Stimulated activated naive CD8-positive, alpha-beta T cell treated with anti-CD3 and anti-CD28 coated beads, Interleukin-15, amount 100 ng/mL, for 72 hours (primary cell): ENCODE measurements around the gene BARX1.
"Not testable (repeated sequence)": the region's sequence is repeated elsewhere in the genome, so short reads cannot be mapped to it uniquely, and the experiment has no call there.

ENCODE experiments used
- ATAC-seq: fragments of 150-1000 bp; cut with Tn5 transposase; 2 replicates; pipeline ENCODE4 v1.10.0; 2021; ENCODE audit warnings: mild to moderate bottlenecking, moderate library complexity
- DNase-seq, 2 donors: peaks; one replicate each; pipeline ENCODE4 v3.0.0; 2021 to 2022
- H3K27ac Mint-ChIP-seq, 2 donors: one replicate each; pipeline ENCODE4 v1.8.0; 2022; ENCODE audit warnings: mild to moderate bottlenecking in 2 of 2, mixed read lengths in 2 of 2, moderate library complexity in 2 of 2
- H3K27me3 Mint-ChIP-seq: one replicate; pipeline ENCODE4 v1.8.0; 2022; ENCODE audit warnings: mixed read lengths
- H3K4me1 Mint-ChIP-seq: one replicate; pipeline ENCODE4 v1.8.0; 2022; ENCODE audit warnings: mild to moderate bottlenecking, mixed read lengths
- H3K4me3 Mint-ChIP-seq, 2 donors: one replicate each; pipeline ENCODE4 v1.8.0; 2022; ENCODE audit warnings: mild to moderate bottlenecking in 2 of 2, mixed read lengths in 2 of 2, moderate library complexity in 1 of 2
- H3K9me3 Mint-ChIP-seq, 2 donors: one replicate each; pipeline ENCODE4 v1.8.0; 2022; ENCODE audit warnings: mixed read lengths in 2 of 2

Gene BARX1

DNA sequence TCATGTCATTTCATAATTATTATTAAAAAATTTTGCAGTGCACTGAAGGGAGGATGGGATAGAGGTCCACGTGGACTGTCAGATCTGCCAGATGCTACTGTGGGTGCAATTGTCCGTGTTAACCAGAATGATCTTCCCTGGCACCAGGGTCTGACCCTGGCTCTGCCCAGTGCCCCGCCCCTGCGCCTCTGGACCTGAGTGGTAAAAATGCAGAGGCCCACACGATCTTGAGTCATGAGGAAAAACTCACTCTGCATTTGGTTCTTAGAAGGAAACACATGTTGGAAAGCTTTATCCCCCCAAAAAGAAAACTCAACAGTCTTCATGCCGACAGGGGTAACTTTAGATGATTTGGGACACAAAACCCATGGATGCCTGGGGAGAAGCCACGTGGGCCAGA lies 20.1 kb upstream of the BARX1 start:
- ATAC-seq: no peak
- peaks cover 17% of the 10 kb centered on the region for H3K27me3 Mint-ChIP-seq
- H3K4me1 Mint-ChIP-seq: peaks cover 7% of the 10 kb centered on the region

DNA sequence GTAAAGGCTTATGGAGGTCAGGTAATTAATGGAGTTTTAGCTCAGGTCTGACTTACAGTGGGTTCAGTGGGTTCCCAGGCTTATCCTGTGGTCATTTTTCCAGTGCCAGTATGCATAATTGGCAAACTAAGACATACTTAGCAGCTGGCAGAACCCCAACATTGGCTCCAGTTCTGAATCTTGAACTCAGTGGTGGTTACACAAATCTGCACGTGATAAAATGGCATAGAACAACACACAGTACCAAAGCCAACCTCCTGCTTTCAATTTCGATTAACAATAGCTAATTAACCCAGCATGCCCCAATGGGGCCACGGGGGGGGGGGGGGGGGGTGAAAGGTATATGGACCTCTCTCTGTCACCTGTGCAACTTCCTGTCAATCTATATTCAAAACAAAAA lies 19.0 kb upstream of the BARX1 start:
- Mint-ChIP-seq H3K9me3 (peaks cover 7 to 16% of the 10 kb centered on the region in 2 donors), H3K4me1 (peaks cover 7% of the 10 kb centered on the region), H3K27me3 (peaks cover 14% of the 10 kb centered on the region), H3K4me3 (no peak overlapping the region), H3K27ac (no peak overlapping the region)
- no peak for ATAC-seq
- DNase-seq: no peak

More for the DNA sequence above, 20.1 kb upstream of the BARX1 start:
- no peak for DNase-seq
- peaks cover 7 to 16% of the 10 kb centered on the region in 2 donors for H3K9me3 Mint-ChIP-seq
- no peak overlapping the region for H3K27ac Mint-ChIP-seq
- H3K4me3 Mint-ChIP-seq: no peak overlapping the region

DNA sequence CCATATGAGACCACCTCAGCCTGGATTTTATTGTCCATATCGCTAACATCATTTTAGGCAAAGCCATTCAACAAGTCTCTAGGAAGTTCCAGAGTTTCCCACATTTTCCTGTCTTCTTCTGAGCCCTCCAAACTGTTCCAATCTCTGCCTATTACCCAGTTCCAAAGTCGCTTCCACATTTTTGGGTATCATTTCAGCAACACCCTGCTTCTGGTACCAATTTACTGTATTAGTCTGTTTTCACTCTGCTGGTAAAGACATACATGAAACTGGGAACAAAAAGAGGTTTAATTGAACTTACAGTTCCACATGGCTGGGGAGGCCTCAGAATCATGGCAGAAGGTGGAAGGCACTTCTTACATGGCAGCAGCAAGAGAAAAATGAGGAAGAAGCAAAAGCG lies 17.5 kb upstream of the BARX1 start:
- not testable (repeated sequence) for H3K27ac Mint-ChIP-seq, H3K4me1 Mint-ChIP-seq, DNase-seq, ATAC-seq, H3K4me3 Mint-ChIP-seq
- peaks cover 7 to 16% of the 10 kb centered on the region in 2 donors for H3K9me3 Mint-ChIP-seq
- peaks cover 21% of the 10 kb centered on the region for H3K27me3 Mint-ChIP-seq

DNA sequence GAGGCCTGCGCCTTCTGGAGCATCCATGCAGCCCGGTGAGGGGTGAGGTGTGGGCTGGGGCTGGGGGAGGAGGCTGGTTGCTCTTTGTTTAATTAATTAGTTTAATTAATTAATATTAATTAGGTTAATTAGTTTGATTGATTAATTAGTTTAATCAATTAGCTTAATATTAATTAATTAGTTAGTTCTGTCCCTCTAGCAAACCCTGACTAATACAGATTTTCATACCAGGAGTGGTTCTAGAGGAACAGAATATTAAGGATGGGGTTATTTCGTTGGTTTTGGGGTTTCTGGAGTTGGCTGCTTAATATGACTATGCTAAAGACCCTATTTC lies 14.1 kb upstream of the BARX1 start:
- H3K27ac Mint-ChIP-seq: no peak overlapping the region
- H3K4me1 Mint-ChIP-seq: no peaks in the 10 kb centered on the region
- DNase-seq: no peak
- ATAC-seq: no peak
- H3K27me3 Mint-ChIP-seq: peaks cover 37% of the 10 kb centered on the region
- H3K9me3 Mint-ChIP-seq: peaks cover 7 to 16% of the 10 kb centered on the region in 2 donors
- H3K4me3 Mint-ChIP-seq: no peak overlapping the region

GRCh38 chr9:93968451-93969327 lies 13.5 kb upstream of the BARX1 start:
- H3K27ac Mint-ChIP-seq: no peak overlapping the region
- no peak overlapping the region for H3K4me3 Mint-ChIP-seq
- peaks cover 7 to 16% of the 10 kb centered on the region in 2 donors for H3K9me3 Mint-ChIP-seq
- ATAC-seq (no peak), DNase-seq (no peak)
- H3K27me3 Mint-ChIP-seq: peaks cover 39% of the 10 kb centered on the region
- no peaks in the 10 kb centered on the region for H3K4me1 Mint-ChIP-seq

DNA sequence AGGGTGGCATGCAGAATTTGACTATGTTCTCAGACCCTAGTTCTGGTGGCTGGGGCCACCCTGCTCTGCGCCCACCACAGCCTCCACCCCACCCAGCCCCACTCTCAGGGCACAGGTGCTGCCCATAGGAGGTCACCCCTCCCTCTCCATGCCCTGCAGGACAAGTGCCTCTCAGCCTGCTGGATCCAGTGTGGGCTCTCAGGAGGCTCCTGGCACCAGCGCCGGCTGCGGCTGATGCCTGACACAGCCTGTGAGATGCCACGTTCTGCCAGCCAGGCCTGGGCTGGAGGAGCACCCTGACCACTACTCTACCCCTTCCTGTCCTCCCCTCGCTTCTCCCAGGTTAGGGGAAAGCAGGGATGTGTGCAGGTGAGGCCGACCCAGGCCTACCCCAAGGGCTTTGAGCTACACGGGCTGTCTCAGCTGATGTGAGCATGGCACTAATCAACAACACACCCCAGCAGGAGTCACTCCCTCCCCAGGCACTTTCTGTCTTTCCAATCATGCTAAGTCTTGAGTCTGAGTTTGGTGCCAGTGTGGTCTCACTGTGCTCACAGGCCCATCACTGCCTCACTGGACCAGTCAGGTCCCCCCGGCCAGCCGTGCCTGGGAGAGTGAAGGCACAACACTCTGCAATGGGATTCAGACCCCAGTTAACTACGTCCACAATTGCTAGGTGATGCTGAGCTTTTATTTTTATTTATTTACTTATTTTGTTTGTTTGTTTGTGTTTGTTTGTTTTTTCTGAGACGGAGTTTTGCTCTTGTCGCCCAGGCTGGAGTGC lies 12.1 kb upstream of the BARX1 start:
- Mint-ChIP-seq H3K27ac (no peak overlapping the region), H3K9me3 (peaks cover 0 to 2% of the 10 kb centered on the region in 2 donors), H3K4me3 (no peak overlapping the region), H3K27me3 (peaks cover 52% of the 10 kb centered on the region), H3K4me1 (peaks cover 11% of the 10 kb centered on the region)
- DNase-seq: no peak
- ATAC-seq: no peak

- DNase-seq (no peak), ATAC-seq (no peak)
- no peaks in the 10 kb centered on the region for H3K9me3 Mint-ChIP-seq
- no peak overlapping the region for H3K4me3 Mint-ChIP-seq
- H3K27me3 Mint-ChIP-seq: peaks cover 64% of the 10 kb centered on the region
- peaks cover 15% of the 10 kb centered on the region for H3K4me1 Mint-ChIP-seq
- no peak overlapping the region for H3K27ac Mint-ChIP-seq
Observed at GRCh38 chr9:93965830-93966577, 10.8 kb upstream of the BARX1 start.

- H3K9me3 Mint-ChIP-seq: no peaks in the 10 kb centered on the region
- H3K4me1 Mint-ChIP-seq: peaks cover 28% of the 10 kb centered on the region
- H3K4me3 Mint-ChIP-seq: no peak overlapping the region
- no peak for ATAC-seq
- DNase-seq: no peak
- H3K27me3 Mint-ChIP-seq: peaks cover 65% of the 10 kb centered on the region
- H3K27ac Mint-ChIP-seq: no peak overlapping the region
Observed at GRCh38 chr9:93964685-93965084, 9.5 kb upstream of the BARX1 start.

GRCh38 chr9:93963969-93964368 lies 8.8 kb upstream of the BARX1 start:
- peaks cover 36% of the 10 kb centered on the region for H3K4me1 Mint-ChIP-seq
- H3K27me3 Mint-ChIP-seq: peaks cover 69% of the 10 kb centered on the region
- no peak overlapping the region for H3K4me3 Mint-ChIP-seq
- H3K27ac Mint-ChIP-seq: no peak overlapping the region
- no peaks in the 10 kb centered on the region for H3K9me3 Mint-ChIP-seq
- ATAC-seq (no peak), DNase-seq (no peak)

DNA sequence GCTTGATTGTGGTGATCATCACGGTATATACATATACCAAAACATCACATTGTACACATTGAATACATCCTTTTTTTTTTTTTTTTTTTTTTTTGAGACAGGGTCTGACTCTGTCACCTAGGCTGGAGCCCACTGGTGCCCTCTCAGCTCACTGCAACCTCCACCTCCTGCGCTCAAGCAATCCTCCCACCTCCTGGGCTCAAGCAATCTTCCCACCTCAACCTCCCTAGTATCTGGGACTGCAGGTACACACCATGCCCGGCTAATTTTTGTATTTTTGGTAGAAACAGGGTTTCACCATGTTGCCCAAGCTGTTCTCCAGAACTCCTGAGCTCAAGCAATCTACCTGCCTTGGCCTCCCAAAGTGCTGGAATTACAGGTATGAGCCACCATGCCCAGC lies 8.3 kb upstream of the BARX1 start:
- H3K9me3 Mint-ChIP-seq, DNase-seq, ATAC-seq, H3K27ac Mint-ChIP-seq, H3K4me3 Mint-ChIP-seq: not testable (repeated sequence)
- H3K4me1 Mint-ChIP-seq: peaks cover 40% of the 10 kb centered on the region
- peaks cover 69% of the 10 kb centered on the region for H3K27me3 Mint-ChIP-seq

DNA sequence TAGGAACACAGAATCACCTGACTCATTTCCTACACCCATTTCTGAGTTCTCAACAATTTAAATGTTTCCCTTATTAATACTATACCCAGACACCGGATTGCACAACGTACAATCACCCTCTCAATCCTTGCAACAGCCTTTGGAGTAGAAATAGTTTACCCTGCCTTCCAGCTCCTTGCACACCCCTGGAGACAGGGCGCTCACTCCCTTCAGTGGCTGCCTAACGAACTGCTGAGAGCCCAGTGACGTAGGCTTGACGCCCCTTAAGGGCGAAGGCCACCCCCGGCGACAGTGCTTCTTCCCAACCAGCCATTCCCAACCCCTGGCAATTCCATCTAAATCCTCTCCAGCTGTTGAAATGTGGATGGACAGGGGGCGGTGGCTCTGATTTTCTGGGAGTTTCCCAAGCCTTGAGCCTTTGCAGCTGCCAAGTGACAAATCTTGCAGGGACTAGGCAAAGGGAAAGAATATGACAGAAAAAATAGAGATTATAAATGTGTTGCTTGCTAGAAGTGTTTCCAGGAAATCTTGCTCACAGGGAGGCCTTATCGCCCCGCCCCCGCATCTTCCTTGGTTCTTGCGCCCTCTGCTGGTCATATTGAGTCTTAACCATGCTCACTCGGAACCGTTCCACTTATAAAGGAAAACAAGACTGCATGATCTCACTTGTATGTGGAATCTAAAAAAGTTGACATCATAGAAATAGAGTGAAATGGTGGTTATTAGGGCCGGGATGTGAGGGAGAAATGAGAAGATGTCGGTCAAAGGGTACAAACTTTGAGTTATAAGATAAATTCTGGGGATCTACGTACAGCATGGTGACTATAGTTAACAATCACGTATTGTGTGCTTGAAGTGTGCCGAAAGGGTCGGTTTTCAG lies 7.6 kb upstream of the BARX1 start:
- Mint-ChIP-seq H3K27ac (peak overlapping the region in 1 of 2 donors; percentile 91), H3K4me1 (peaks cover 47% of the 10 kb centered on the region), H3K27me3 (peaks cover 74% of the 10 kb centered on the region), H3K9me3 (no peaks in the 10 kb centered on the region), H3K4me3 (peak overlapping the region in 1 of 2 donors; percentile 40)
- peak; percentile 71 for ATAC-seq
- peak; percentile 72 to 77 for DNase-seq

DNA sequence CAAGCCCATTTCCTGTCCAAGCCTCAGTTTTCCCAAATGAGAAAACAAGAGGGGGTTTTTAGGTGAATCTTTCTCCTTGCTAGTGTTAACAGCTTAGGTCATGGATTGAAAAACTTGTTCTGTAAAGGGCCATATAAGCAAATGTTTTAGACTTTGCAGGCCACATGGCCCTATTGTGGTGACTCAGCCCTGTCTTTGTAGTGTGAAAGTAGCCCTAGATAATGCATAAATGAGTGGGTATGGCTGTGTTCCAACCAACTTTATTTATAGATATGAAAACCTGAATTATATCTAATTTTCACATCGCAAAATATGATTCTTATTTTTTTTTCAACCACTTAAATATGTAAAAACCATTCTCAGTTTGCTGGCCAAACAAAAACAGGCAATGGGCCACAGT lies 6.9 kb upstream of the BARX1 start:
- ATAC-seq (no peak), DNase-seq (no peak)
- Mint-ChIP-seq H3K27me3 (peaks cover 82% of the 10 kb centered on the region), H3K4me3 (no peak overlapping the region), H3K9me3 (no peaks in the 10 kb centered on the region), H3K27ac (no peak overlapping the region), H3K4me1 (peaks cover 48% of the 10 kb centered on the region)

DNA sequence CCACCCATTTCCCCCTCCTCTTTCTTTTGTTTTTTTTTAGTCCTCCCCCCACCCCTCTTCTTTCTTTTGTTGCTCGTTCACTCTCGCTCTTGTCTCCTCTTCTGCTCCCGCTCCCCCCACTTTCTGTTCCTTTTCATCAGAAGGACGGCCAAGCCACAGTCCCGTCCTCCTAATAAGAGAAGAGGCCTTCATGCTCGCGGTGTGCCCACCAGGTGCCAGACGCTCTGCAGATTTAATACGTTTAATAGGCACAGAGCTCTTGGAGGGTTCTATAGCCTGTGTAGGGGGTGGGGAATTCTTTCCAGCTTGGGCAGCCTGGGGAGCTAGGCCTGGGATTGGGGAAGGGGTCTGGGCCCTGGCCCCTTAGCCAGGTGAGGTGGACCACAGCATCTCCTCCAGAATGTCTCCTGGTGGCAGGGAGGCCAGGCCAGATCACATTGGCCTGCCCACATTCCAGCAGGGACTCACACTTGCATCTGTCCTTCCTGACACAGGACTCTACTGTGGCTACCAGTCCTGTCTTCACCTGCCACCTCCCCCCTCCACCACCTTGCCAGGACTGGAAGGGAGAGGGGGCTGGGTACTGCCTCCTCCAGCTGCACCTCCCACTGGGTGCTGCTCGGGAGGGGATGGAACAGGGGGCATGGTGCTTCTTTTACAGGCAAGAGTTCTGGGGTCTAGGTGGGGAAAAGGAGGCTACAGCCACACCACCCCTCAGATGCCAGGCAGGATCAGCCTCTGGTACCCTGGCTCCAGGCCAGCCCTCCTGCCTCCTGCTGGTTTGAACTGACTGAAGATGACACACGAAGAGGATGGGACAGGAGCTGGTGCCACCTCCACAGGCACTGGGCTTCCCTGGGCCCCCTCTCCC lies 6.1 kb upstream of the BARX1 start:
- H3K27ac Mint-ChIP-seq: no peak overlapping the region
- peaks cover 89% of the 10 kb centered on the region for H3K27me3 Mint-ChIP-seq

More for the DNA sequence above, 6.1 kb upstream of the BARX1 start:
- Mint-ChIP-seq H3K9me3 (no peaks in the 10 kb centered on the region), H3K4me3 (peak overlapping the region; percentile 51 to 75), H3K4me1 (peaks cover 51% of the 10 kb centered on the region)
- no peak for DNase-seq
- no peak for ATAC-seq
